Neural cell (in vitro differentiated cells): ENCODE data around the gene CCDC12. TPM values are rescaled to one million over a fixed set of nuclear protein-coding genes. Genes with fewer than 3 reads are reported as not detected.

Experiments
- H2AFZ ChIP-seq: fragments of 200-600, 300-800 bp; sonication (generic), shearing (Covaris generic); 2 replicates; pipeline ENCODE4 v1.6.0; 2014; ENCODE audit warnings: low read depth, mild to moderate bottlenecking, antibody characterized with exemption, low read length, moderate library complexity
- H3F3A ChIP-seq: fragments of 200-600 bp; shearing (Covaris generic); 2 replicates; pipeline ENCODE4 v1.6.1; 2016; ENCODE audit warnings: mild to moderate bottlenecking, moderate library complexity, mixed read lengths, antibody characterized with exemption, low read length; ENCODE audit not compliant: insufficient read depth, poor library complexity, severe bottlenecking
- H3K27ac ChIP-seq: fragments of 200-600, 300-800 bp; sonication (generic), shearing (Covaris generic); 2 replicates; pipeline ENCODE4 v1.5.1; 2014; ENCODE audit warnings: mild to moderate bottlenecking, low read length, moderate library complexity
- H3K27me3 ChIP-seq: fragments of 300-800, 200-600 bp; sonication (generic), shearing (Covaris generic); 2 replicates; pipeline ENCODE4 v1.6.0; 2014; ENCODE audit warnings: mild to moderate bottlenecking, low read depth, low read length, moderate library complexity; ENCODE audit not compliant: insufficient read depth
- H3K36me3 ChIP-seq: fragments of 300-800, 200-600 bp; sonication (generic), shearing (Covaris generic); 2 replicates; pipeline ENCODE4 v1.5.1; 2014; ENCODE audit warnings: mild to moderate bottlenecking, antibody characterized with exemption, low read length, moderate library complexity; ENCODE audit not compliant: insufficient read depth
- H3K4me2 ChIP-seq: fragments of 300-800, 200-600 bp; sonication (generic), shearing (Covaris generic); 2 replicates; pipeline ENCODE4 v1.6.0; 2014; ENCODE audit warnings: mild to moderate bottlenecking, low read length
- H3K4me3 ChIP-seq: fragments of 300-800, 200-600 bp; sonication (generic), shearing (Covaris generic); 2 replicates; pipeline ENCODE4 v1.5.1; 2014; ENCODE audit warnings: mild to moderate bottlenecking, low read length, moderate library complexity
- H3K79me2 ChIP-seq: fragments of 200-600 bp; shearing (Covaris generic); replicated peaks from 2 replicates; pipeline ENCODE4 v1.6.0; 2014; ENCODE audit warnings: mild to moderate bottlenecking, low read length, moderate library complexity; ENCODE audit not compliant: insufficient read depth
- H3K9ac ChIP-seq: fragments of 300-800, 200-600 bp; sonication (generic), shearing (Covaris generic); 2 replicates; pipeline ENCODE4 v1.6.1; 2016; ENCODE audit warnings: mild to moderate bottlenecking, low read length, mixed read lengths
- H3K9me2 ChIP-seq: fragments of 200-600 bp; shearing (Covaris generic); 2 replicates; pipeline ENCODE4 v1.6.1; 2016; ENCODE audit warnings: mild to moderate bottlenecking, low read length, mixed read lengths; ENCODE audit not compliant: insufficient read depth
- H3K9me3 ChIP-seq: fragments of 200-600, 300-800 bp; sonication (generic), shearing (Covaris generic); 2 replicates; pipeline ENCODE4 v1.6.1; 2016; ENCODE audit warnings: mild to moderate bottlenecking, mixed run types, low read length, moderate library complexity, mixed read lengths
- H4K20me1 ChIP-seq: fragments of 200-600 bp; shearing (Covaris generic); 2 replicates; pipeline ENCODE4 v1.6.1; 2016; ENCODE audit warnings: mild to moderate bottlenecking, mixed run types; ENCODE audit not compliant: insufficient read depth
- RAD21 ChIP-seq: fragments of 450-650 bp; conservative IDR thresholded peaks from 2 replicates; pipeline ENCODE4 v1.6.1; 2014; ENCODE audit warnings: antibody characterized with exemption, mild to moderate bottlenecking, moderate library complexity
- polyA plus RNA-seq: library from polyadenylated mRNA; depleted of rRNA; stranded (reverse); fragments of >200 nt; gene quantifications from 2 replicates; pipeline ENCODE4 v1.2.3, GENCODE V29; 2014
- small RNA-seq, 3 experiments: library from RNA; depleted of rRNA; stranded (forward); fragments of <200 nt; gene quantifications; one replicate each; pipeline ENCODE3, GENCODE V24; 2012

CCDC12 gene
- polyA plus RNA-seq, 1 donor from 2014 or later = 46.4 TPM

DNA sequence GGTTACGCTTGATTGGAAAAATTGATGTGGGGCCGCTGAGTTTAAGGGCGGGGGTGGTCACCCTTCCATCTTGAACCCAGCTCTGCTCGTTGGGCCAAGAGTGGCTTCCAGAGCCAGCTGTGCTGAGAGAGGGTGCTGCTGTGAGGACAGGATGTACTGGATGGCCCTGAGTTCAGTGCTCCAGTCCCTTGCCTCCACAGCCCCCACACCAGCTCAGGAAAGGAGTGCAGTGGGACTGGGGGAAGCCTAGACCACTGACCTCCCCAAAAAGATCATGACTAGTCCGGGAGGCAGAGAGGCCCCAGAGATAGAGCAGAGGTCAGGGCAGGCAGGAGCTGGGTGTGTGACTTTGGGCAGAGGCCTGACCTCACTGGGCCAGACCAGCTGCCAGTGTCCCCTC is 103.0 kb downstream of the CCDC12 start:
- TF ChIP-seq RAD21 = no peak
- no peaks in the 10 kb centered on the region for H3F3A ChIP-seq
- no peak overlapping the region for H2AFZ ChIP-seq
- no peaks in the 10 kb centered on the region for H3K36me3 ChIP-seq
- H3K9me3 ChIP-seq = no peaks in the 10 kb centered on the region
- no peak overlapping the region for H3K9ac ChIP-seq
- H3K79me2 ChIP-seq = no peaks in the 10 kb centered on the region
- H4K20me1 ChIP-seq = no peaks in the 10 kb centered on the region
- no peak overlapping the region for H3K27ac ChIP-seq
- H3K27me3 ChIP-seq = no peaks in the 10 kb centered on the region
- H3K9me2 ChIP-seq = no peaks in the 10 kb centered on the region
- no peak overlapping the region for H3K4me3 ChIP-seq
- H3K4me2 ChIP-seq = no peak overlapping the region

Small RNAs within 50 kb of the gene (small RNA-seq; reads per million reads assigned to genes)
- 0 to 0.07 (median 0) reads per million in 3 experiments for gene AC109583.2

Other genes starting within 250 kb of the CCDC12 start
- 2.1 TPM in 1 of 2 replicates, not detected in the other for gene MYL3, start 113.3 kb downstream of the CCDC12 start, polyA plus RNA-seq
- gene PTH1R, start 99.0 kb downstream of the CCDC12 start, polyA plus RNA-seq = not detected in 2 replicates
- 3.0 and 3.3 TPM in 2 replicates for gene NBEAL2, start 2.9 kb upstream of the CCDC12 start, polyA plus RNA-seq
- 18.0 and 18.4 TPM in 2 replicates for gene SETD2, start 187.4 kb upstream of the CCDC12 start, polyA plus RNA-seq